IMR-90 (cell line): ENCODE data around the gene STEEP1. TPM values are rescaled to one million over a fixed set of nuclear protein-coding genes. Genes with fewer than 3 reads are reported as not detected.

ENCODE experiments used
- ATAC-seq: fragments of 200-7000 bp; cut with Tn5 transposase; 2 replicates; pipeline ENCODE4 v1.9.1; 2020; ENCODE audit warnings: low read depth, mild to moderate bottlenecking, moderate library complexity
- BruUV-seq: library from RNA; stranded (reverse); fragments of 400-500 nt; replicated peaks from 2 replicates; lab custom pipeline; 2021; lab: Mats Ljungman, UMichigan
- CTCF ChIA-PET: fragments of 300-600 bp; formaldehyde crosslinking; extraction: SDS; loops from one replicate; lab custom pipeline; 2021; ENCODE audit warnings: antibody characterized with exemption; lab: Yijun Ruan, JAX
- POLR2A ChIA-PET: fragments of 300-600 bp; sonication (Branson Sonifier 250); formaldehyde crosslinking; loops from one replicate; lab custom pipeline; 2022; ENCODE audit warnings: antibody characterized with exemption; ENCODE audit not compliant: unreplicated experiment; lab: Charles Lee
- DNase-seq: peaks from one replicate; pipeline ENCODE4 v3.0.0; 2013
- H2AFZ ChIP-seq: replicated peaks from 2 replicates; pipeline ENCODE3; 2013; ENCODE audit warnings: low read length, mild to moderate bottlenecking; ENCODE audit not compliant: poor library complexity
- H2AK5ac ChIP-seq: 2 replicates; pipeline ENCODE4 v1.6.1; 2013; ENCODE audit warnings: low read depth, low read length, inconsistent platforms
- H2AK9ac ChIP-seq: replicated peaks from 2 replicates; pipeline ENCODE3; 2013; ENCODE audit warnings: mild to moderate bottlenecking, low read depth, low read length, moderate library complexity; ENCODE audit not compliant: poor library complexity
- H2BK120ac ChIP-seq: 2 replicates; pipeline ENCODE4 v1.6.1; 2013; ENCODE audit warnings: low read depth, low read length, inconsistent platforms
- H2BK15ac ChIP-seq: 3 replicates; pipeline ENCODE4 v1.6.1; 2013; ENCODE audit warnings: low read depth, low read length, inconsistent platforms
- H2BK20ac ChIP-seq: 2 replicates; pipeline ENCODE4 v1.6.1; 2013; ENCODE audit warnings: low read depth, mild to moderate bottlenecking, inconsistent platforms, low read length, moderate library complexity
- H2BK5ac ChIP-seq: 2 replicates; pipeline ENCODE4 v1.6.1; 2013; ENCODE audit warnings: mild to moderate bottlenecking, low read depth, low read length, inconsistent platforms; ENCODE audit not compliant: poor library complexity, severe bottlenecking
- H3K14ac ChIP-seq: replicated peaks from 2 replicates; pipeline ENCODE4 v1.6.1; 2013; ENCODE audit warnings: low read depth, low read length, inconsistent platforms
- H3K18ac ChIP-seq: 2 replicates; pipeline ENCODE4 v1.6.1; 2013; ENCODE audit warnings: low read depth, low read length, control low read depth
- H3K23ac ChIP-seq: 2 replicates; pipeline ENCODE4 v1.6.1; 2013; ENCODE audit warnings: low read depth, low read length, inconsistent platforms
- H3K27ac ChIP-seq: 2 replicates; pipeline ENCODE4 v1.5.1; 2013; ENCODE audit warnings: mild to moderate bottlenecking, control low read depth, low read length; ENCODE audit not compliant: insufficient read depth
- H3K27me3 ChIP-seq: 2 replicates; pipeline ENCODE4 v1.6.1; 2013; ENCODE audit warnings: low read length; ENCODE audit not compliant: control insufficient read depth, insufficient read depth
- H3K36me3 ChIP-seq: 2 replicates; pipeline ENCODE4 v1.6.1; 2013; ENCODE audit warnings: low read length, mixed read lengths; ENCODE audit not compliant: control insufficient read depth, insufficient read depth
- H3K4ac ChIP-seq: 2 replicates; pipeline ENCODE4 v1.6.1; 2013; ENCODE audit warnings: low read depth, low read length, inconsistent platforms
- H3K4me1 ChIP-seq: 2 replicates; pipeline ENCODE4 v1.6.1; 2013; ENCODE audit warnings: low read length, mixed read lengths; ENCODE audit not compliant: control insufficient read depth, insufficient read depth
- H3K4me2 ChIP-seq: 2 replicates; pipeline ENCODE4 v1.6.1; 2013; ENCODE audit warnings: low read depth, mild to moderate bottlenecking, control low read depth, low read length, moderate library complexity
- H3K4me3 ChIP-seq: 2 replicates; pipeline ENCODE4 v1.5.1; 2013; ENCODE audit warnings: low read depth, mild to moderate bottlenecking, control low read depth, low read length, moderate library complexity; ENCODE audit not compliant: insufficient read depth
- H3K56ac ChIP-seq: 2 replicates; pipeline ENCODE4 v1.6.1; 2013; ENCODE audit warnings: low read length, inconsistent platforms; ENCODE audit not compliant: insufficient read depth; ENCODE audit errors: extremely low read depth
- H3K79me1 ChIP-seq, 2 experiments: 2 replicates each; pipeline ENCODE4 v1.6.1; 2013; ENCODE audit warnings: low read length in 2 of 2, inconsistent platforms in 1 of 2, low read depth in 1 of 2
- H3K9ac ChIP-seq: 2 replicates; pipeline ENCODE4 v1.6.1; 2013; ENCODE audit warnings: low read depth, low read length, control low read depth
- H3K9me1 ChIP-seq: 2 replicates; pipeline ENCODE4 v1.6.1; 2013; ENCODE audit warnings: low read length, inconsistent platforms; ENCODE audit not compliant: insufficient read depth
- H3K9me3 ChIP-seq: 2 replicates; pipeline ENCODE4 v1.6.1; 2013; ENCODE audit warnings: low read length; ENCODE audit not compliant: control insufficient read depth, insufficient read depth
- H4K20me1 ChIP-seq: 2 replicates; pipeline ENCODE4 v1.6.1; 2013; ENCODE audit warnings: low read length, inconsistent platforms; ENCODE audit not compliant: insufficient read depth
- H4K5ac ChIP-seq: 2 replicates; pipeline ENCODE4 v1.6.1; 2013; ENCODE audit warnings: mild to moderate bottlenecking, low read depth, low read length, control low read depth
- H4K8ac ChIP-seq, 2 experiments: 2 replicates each; pipeline ENCODE4 v1.6.1; 2013; ENCODE audit warnings: low read depth in 2 of 2, low read length in 2 of 2, control low read depth in 1 of 2, inconsistent platforms in 1 of 2
- H4K91ac ChIP-seq: 2 replicates; pipeline ENCODE4 v1.6.1; 2013; ENCODE audit warnings: low read depth, low read length, inconsistent platforms; ENCODE audit not compliant: insufficient read depth
- FOS ChIP-seq: fragments of 150-350 bp; IDR thresholded peaks from 2 replicates; pipeline ENCODE4 v1.6.1; 2016; ENCODE audit warnings: low read depth, low read length
- MXI1 ChIP-seq: IDR thresholded peaks from 2 replicates; pipeline ENCODE4 v1.6.1; 2012; ENCODE audit warnings: low read depth, mild to moderate bottlenecking, low read length, moderate library complexity, borderline replicate concordance
- RCOR1 ChIP-seq: IDR thresholded peaks from 2 replicates; pipeline ENCODE4 v1.6.1; 2012; ENCODE audit warnings: mild to moderate bottlenecking, low read length, improper control_type of control experiment; ENCODE audit not compliant: insufficient replicate concordance
- RFX5 ChIP-seq: IDR thresholded peaks from 2 replicates; pipeline ENCODE4 v1.8.0; 2012; ENCODE audit warnings: low read depth, mild to moderate bottlenecking, low read length, moderate library complexity
- SMC3 ChIP-seq: fragments of 150-350 bp; IDR thresholded peaks from 2 replicates; pipeline ENCODE4 v1.6.1; 2016; ENCODE audit warnings: low read depth, mild to moderate bottlenecking, antibody characterized with exemption, low read length, moderate library complexity
- WGBS, 2 experiments: methylation state at CpG; one replicate each; pipeline versions ENCODE4 v1.1.5 to v1.1.7; 2013; ENCODE audit warnings: missing lambda C conversion rate in 2 of 2; ENCODE audit not compliant: insufficient read length in 1 of 2; ENCODE audit errors: extremely low coverage in 2 of 2; 5-methylcytosine and 5-hydroxymethylcytosine counted together
- dilution Hi-C: fragments of 300-500 bp; cut with HindIII; formaldehyde crosslinking; loops from one replicate; pipeline ENCODE4 v1.14.3; 2018; ENCODE audit warnings: low sequenced_read_pairs; ENCODE audit not compliant: unreplicated experiment
- in situ Hi-C: fragments of 300-500 bp; cut with MboI; formaldehyde crosslinking; loops from 3 replicates; pipeline ENCODE4 v1.14.3; 2019; ENCODE audit warnings: low sequenced_read_pairs, inconsistent platforms, mixed read lengths
- intact Hi-C: fragments of 100-400 bp; cut with micrococcal nuclease; formaldehyde crosslinking; loops from 2 replicates; pipeline ENCODE4 v1.10.0; 2022
- polyA plus RNA-seq, 3 experiments: library from polyadenylated mRNA; depleted of rRNA; stranded (reverse); fragments of >200 nt; gene quantifications; 2 replicates each; pipeline ENCODE4 v1.2.3, GENCODE V29; 2012; ENCODE audit warnings: low replicate concordance in 1 of 3
- total RNA-seq: library from RNA; depleted of rRNA; stranded (reverse); fragments of >200 nt; gene quantifications from 2 replicates; pipeline ENCODE4 v1.2.3, GENCODE V29; 2012
- TF ChIP-seq, protein P1 (sequence below): fragments of 150-350 bp; IDR thresholded peaks from 2 replicates; pipeline ENCODE4 v1.6.1; 2017; ENCODE audit warnings: mild to moderate bottlenecking, antibody characterized with exemption, low read length, low read depth

The STEEP1 gene
- total and polyA plus RNA-seq, 2 of the 4 experiments (the other 2 are of a cell fraction) = 16.7 to 33.2 TPM

GRCh38 chrX:119502727-119503483, 62.3 kb downstream of the STEEP1 start:
- H4K8ac ChIP-seq = peak overlapping the region; percentile 72 to 88
- peak overlapping the region; percentile 90 for H4K91ac ChIP-seq
- H3K4me3 ChIP-seq = no peak overlapping the region
- WGBS, 2 experiments = no CpG with 5 or more reads among the region's 11 CpGs
- peak overlapping the region; percentile 78; the same call in 2 of the 3 replicates for H2BK15ac ChIP-seq
- BruUV-seq = no TSS peak
- peak overlapping the region; percentile 4; the same call in 1 of the 2 replicates for H3K18ac ChIP-seq
- no peak overlapping the region for H3K9ac ChIP-seq
- H3K27me3 ChIP-seq = no peaks in the 10 kb centered on the region
- peak overlapping the region; percentile 90 for H2BK20ac ChIP-seq
- peak overlapping the region; percentile 93 for H2AK9ac ChIP-seq
- H2AFZ ChIP-seq = peak overlapping the region; percentile 89
- H4K5ac ChIP-seq = no peak overlapping the region; the same call in 1 of the 2 replicates
- peak overlapping the region; percentile 93 for H2BK120ac ChIP-seq
- peaks cover 7% of the 10 kb centered on the region for H3K4me1 ChIP-seq
- dilution Hi-C loops = no loop called here
- H3K9me1 ChIP-seq = peaks cover 11% of the 10 kb centered on the region
- H3K36me3 ChIP-seq = no peaks in the 10 kb centered on the region
- no peaks in the 10 kb centered on the region for H3K79me1 ChIP-seq
- H3K4ac ChIP-seq = peak overlapping the region; percentile 94
- peak overlapping the region; percentile 64; the same call in 1 of the 2 replicates for H3K23ac ChIP-seq
- no peaks in the 10 kb centered on the region for H3K9me3 ChIP-seq
- H2BK5ac ChIP-seq = peak overlapping the region; percentile 53
- intact Hi-C loops = no loop called here
- in situ Hi-C loops = loop anchor here (25.0 kb wide), 1 partner anchor 234 kb away; no protein-coding TSS in a partner anchor
- H3K4me2 ChIP-seq = peak overlapping the region; percentile 41; the same call in 1 of the 2 replicates
- peak overlapping the region; percentile 76 for H3K14ac ChIP-seq
- peak overlapping the region; percentile 84 for H3K27ac ChIP-seq
- ChIA-PET CTCF (interaction anchor here (0.8 to 1.4 kb wide), 2 partner anchors 9 to 20 kb away, joined by 4 to 7 read pairs; no protein-coding TSS in a partner anchor), POLR2A (no interaction called here)
- TF ChIP-seq RFX5 (no peak), FOS (no peak), MXI1 (no peak), RCOR1 (no peak), SMC3 (no peak)
- TF ChIP-seq, protein P1, sequence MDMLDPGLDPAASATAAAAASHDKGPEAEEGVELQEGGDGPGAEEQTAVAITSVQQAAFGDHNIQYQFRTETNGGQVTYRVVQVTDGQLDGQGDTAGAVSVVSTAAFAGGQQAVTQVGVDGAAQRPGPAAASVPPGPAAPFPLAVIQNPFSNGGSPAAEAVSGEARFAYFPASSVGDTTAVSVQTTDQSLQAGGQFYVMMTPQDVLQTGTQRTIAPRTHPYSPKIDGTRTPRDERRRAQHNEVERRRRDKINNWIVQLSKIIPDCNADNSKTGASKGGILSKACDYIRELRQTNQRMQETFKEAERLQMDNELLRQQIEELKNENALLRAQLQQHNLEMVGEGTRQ = no peak
- DNase-seq (peak; percentile 38), ATAC-seq (peak; percentile 62)
- peak overlapping the region; percentile 97 for H2AK5ac ChIP-seq
- H3K56ac ChIP-seq = peak overlapping the region; percentile 53; the same call in 1 of the 2 replicates
- no peaks in the 10 kb centered on the region; the same call in 1 of the 2 replicates for H4K20me1 ChIP-seq
